CD8-positive, alpha-beta memory T cell (primary cell): ENCODE data around the gene USP46. TPM values are rescaled to one million over a fixed set of nuclear protein-coding genes. Genes with fewer than 3 reads are reported as not detected.

ENCODE experiments used
- CTCF ChIA-PET: fragments of 350-600 bp; sonication (Branson Sonifier 250); formaldehyde crosslinking; loops from one replicate; lab custom pipeline; 2021; ENCODE audit warnings: antibody characterized with exemption; lab: Charles Lee
- POLR2A ChIA-PET: fragments of 350-600 bp; sonication (Branson Sonifier 250); formaldehyde crosslinking; loops from one replicate; lab custom pipeline; 2021; ENCODE audit warnings: antibody characterized with exemption; lab: Charles Lee
- DNase-seq, 5 donors: peaks; one replicate each; pipeline versions ENCODE4 v3.0.0 to v3.0.0-alpha.2; 2020 to 2022; ENCODE audit warnings: mixed read lengths in 1 of 5
- H3K27ac ChIP-seq: one replicate; pipeline ENCODE4 v1.7.0; 2013; ENCODE audit warnings: low read depth, mild to moderate bottlenecking, low read length, moderate library complexity
- H3K27me3 ChIP-seq: 2 replicates; pipeline ENCODE4 v1.7.0; 2013; ENCODE audit warnings: low read length, mild to moderate bottlenecking; ENCODE audit not compliant: insufficient read depth, poor library complexity, severe bottlenecking
- H3K36me3 ChIP-seq: 2 replicates; pipeline ENCODE4 v1.7.0; 2013; ENCODE audit warnings: mild to moderate bottlenecking, low read length, moderate library complexity; ENCODE audit not compliant: insufficient read depth
- H3K4me1 ChIP-seq: 2 replicates; pipeline ENCODE4 v1.7.0; 2013; ENCODE audit warnings: mild to moderate bottlenecking, low read length, moderate library complexity; ENCODE audit not compliant: insufficient read depth
- H3K4me3 ChIP-seq: 2 replicates; pipeline ENCODE4 v1.7.0; 2013; ENCODE audit warnings: mild to moderate bottlenecking, low read length
- H3K9me3 ChIP-seq: 2 replicates; pipeline ENCODE4 v1.7.0; 2013; ENCODE audit warnings: mild to moderate bottlenecking, low read length
- H3K27ac Mint-ChIP-seq, 8 donors: one replicate each; pipeline ENCODE4 v1.8.0; 2020 to 2021; ENCODE audit warnings: mixed read lengths in 8 of 8, mild to moderate bottlenecking in 6 of 8, inconsistent platforms in 3 of 8, moderate library complexity in 3 of 8
- H3K27me3 Mint-ChIP-seq, 2 donors: one replicate each; pipeline ENCODE4 v1.8.0; 2020 to 2021; ENCODE audit warnings: mixed read lengths in 2 of 2, mild to moderate bottlenecking in 1 of 2, moderate library complexity in 1 of 2
- H3K36me3 Mint-ChIP-seq, 3 donors: one replicate each; pipeline ENCODE4 v1.8.0; 2020 to 2021; ENCODE audit warnings: mixed read lengths in 3 of 3, inconsistent platforms in 1 of 3, mild to moderate bottlenecking in 1 of 3
- H3K4me1 Mint-ChIP-seq, 3 donors: one replicate each; pipeline ENCODE4 v1.8.0; 2020 to 2021; ENCODE audit warnings: mixed read lengths in 3 of 3, inconsistent platforms in 1 of 3, mild to moderate bottlenecking in 1 of 3
- H3K4me3 Mint-ChIP-seq, 7 donors: one replicate each; pipeline ENCODE4 v1.8.0; 2020 to 2021; ENCODE audit warnings: mixed read lengths in 7 of 7, mild to moderate bottlenecking in 6 of 7, moderate library complexity in 4 of 7, inconsistent platforms in 2 of 7
- H3K9me3 Mint-ChIP-seq, 5 donors: one replicate each; pipeline ENCODE4 v1.8.0; 2020 to 2022; ENCODE audit warnings: mixed read lengths in 5 of 5, mild to moderate bottlenecking in 3 of 5, moderate library complexity in 2 of 5, inconsistent platforms in 1 of 5
- polyA plus RNA-seq: library from polyadenylated mRNA; unstranded; fragments of 300-500 nt; fragmentation: Illumina TruSeq; gene quantifications from one replicate; pipeline ENCODE4 v1.2.3, GENCODE V29; 2021
- total RNA-seq, 2 experiments: library from RNA; stranded (reverse); gene quantifications; one replicate each; pipeline ENCODE4 v1.2.3, GENCODE V29; 2021

USP46 gene
- total and polyA plus RNA-seq, 3 experiments from 2014 or later = 5.8 to 16.9 (median 15.6) TPM

DNA sequence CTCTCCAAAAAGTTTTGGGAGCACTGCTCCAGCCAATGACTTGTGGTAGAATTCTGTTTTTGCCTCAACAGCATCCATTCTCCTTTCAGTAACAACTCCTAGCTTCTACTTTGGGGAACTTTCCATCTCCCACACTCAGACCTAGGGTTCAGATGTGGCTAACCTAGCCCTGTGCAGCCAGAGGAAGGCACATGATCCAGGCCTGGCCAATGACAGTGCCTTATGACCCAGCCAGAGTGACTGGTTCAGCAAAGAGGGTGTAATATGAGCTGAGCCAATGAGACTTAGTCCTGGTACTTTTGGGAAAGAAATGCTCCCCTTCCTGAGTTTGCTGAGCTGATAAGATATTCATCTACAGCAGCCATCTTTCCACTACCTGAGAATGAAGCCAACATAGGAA, 5.4 kb upstream of the USP46 start:
- Histone ChIP-seq H3K36me3 (no peaks in the 10 kb centered on the region), H3K27ac (no peak overlapping the region), H3K9me3 (no peaks in the 10 kb centered on the region), H3K4me1 (peaks cover 9% of the 10 kb centered on the region), H3K27me3 (peaks cover 6% of the 10 kb centered on the region), H3K4me3 (no peak overlapping the region)
- Mint-ChIP-seq H3K27ac (peak overlapping the region in 1 of 8 donors; percentile 44), H3K4me3 (no peak overlapping the region), H3K27me3 (peaks cover 10 to 13% of the 10 kb centered on the region in 2 donors), H3K36me3 (peaks cover 0 to 5% (median 2%) of the 10 kb centered on the region in 3 donors), H3K4me1 (peaks cover 9 to 20% (median 11%) of the 10 kb centered on the region in 3 donors), H3K9me3 (no peaks in the 10 kb centered on the region)
- DNase-seq = no peak
- ChIA-PET POLR2A (no interaction called here), CTCF (interaction anchor here (1.0 to 2.0 kb wide), 4 partner anchors 115 to 288 kb away, joined by 4 to 9 read pairs (median 4); no protein-coding TSS in a partner anchor)

DNA sequence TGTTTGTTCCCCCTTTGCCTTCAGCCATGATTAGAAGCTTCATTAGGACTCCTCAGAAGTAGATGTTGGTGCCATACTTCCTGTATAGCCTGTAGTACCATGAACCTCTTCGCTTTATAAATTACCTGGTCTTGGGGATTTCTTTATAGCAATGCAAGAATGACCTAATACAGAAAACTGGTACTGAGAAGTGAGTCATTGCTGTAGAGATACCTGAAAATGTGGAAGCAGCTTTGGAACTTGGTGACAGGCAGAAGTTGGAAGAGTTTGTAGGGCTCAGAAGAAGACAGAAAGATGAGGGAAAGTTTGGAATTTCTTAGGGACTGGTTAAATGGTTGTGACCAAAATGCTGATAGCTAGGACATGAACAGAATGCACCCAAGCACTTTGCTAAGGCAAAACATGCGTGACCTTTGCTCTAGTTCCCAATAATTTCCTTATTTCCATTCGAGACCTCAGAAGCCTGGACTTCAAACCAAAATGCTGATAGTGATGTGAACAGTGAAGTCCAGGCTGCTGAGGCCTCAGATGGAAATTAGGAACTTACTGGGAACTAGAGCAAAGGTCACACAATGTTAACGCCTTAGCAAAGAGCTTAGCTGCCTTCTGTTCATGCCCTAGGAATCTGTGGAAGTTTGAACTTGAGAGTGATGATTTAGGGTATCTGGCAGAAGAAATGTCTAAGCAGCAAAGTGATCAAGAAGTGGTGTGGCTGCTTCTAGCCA, 3.0 kb upstream of the USP46 start:
- DNase-seq = no peak
- ChIA-PET POLR2A (interaction anchor here (1.0 kb wide), 1 partner anchor 50 kb away, joined by 3 read pairs; no protein-coding TSS in a partner anchor), CTCF (interaction anchor here (1.3 to 1.4 kb wide), 2 partner anchors 10 to 50 kb away, joined by 3 to 4 read pairs; no protein-coding TSS in a partner anchor)
- H3K36me3 Mint-ChIP-seq = peaks cover 0 to 6% (median 4%) of the 10 kb centered on the region in 3 donors
- no peak overlapping the region for H3K27ac ChIP-seq
- no peaks in the 10 kb centered on the region for H3K9me3 Mint-ChIP-seq
- H3K27me3 Mint-ChIP-seq = peaks cover 0 to 1% of the 10 kb centered on the region in 2 donors
- H3K27ac Mint-ChIP-seq = no peak overlapping the region
- no peaks in the 10 kb centered on the region for H3K36me3 ChIP-seq
- peaks cover 19 to 35% (median 26%) of the 10 kb centered on the region in 3 donors for H3K4me1 Mint-ChIP-seq
- no peaks in the 10 kb centered on the region for H3K9me3 ChIP-seq
- no peaks in the 10 kb centered on the region for H3K27me3 ChIP-seq
- H3K4me3 Mint-ChIP-seq = peak overlapping the region in 1 of 7 donors; percentile 35
- no peak overlapping the region for H3K4me3 ChIP-seq
- peaks cover 9% of the 10 kb centered on the region for H3K4me1 ChIP-seq

DNA sequence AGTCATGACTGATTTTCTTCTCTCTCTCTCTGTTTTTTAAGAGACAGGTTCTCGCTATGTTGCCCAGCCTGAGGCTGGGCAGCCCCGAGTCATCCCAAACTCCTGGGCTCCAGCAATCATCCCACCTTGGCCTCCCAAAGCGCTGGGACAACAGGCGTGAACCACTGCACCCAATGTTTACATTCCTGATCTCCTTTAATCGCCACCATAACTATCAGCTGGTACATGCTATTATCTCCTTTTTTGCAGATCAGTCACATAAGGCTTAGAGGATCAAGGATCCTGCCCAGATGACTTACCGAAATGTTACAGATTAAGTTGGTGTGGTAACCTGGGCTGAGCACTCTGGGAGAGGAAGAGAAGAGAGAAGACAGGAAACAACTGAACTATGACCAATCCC, 1.5 kb upstream of the USP46 start:
- POLR2A ChIA-PET = interaction anchor here (0.9 kb wide), 1 partner anchor 62 kb away, joined by 4 read pairs; no protein-coding TSS in a partner anchor
- Histone ChIP-seq H3K4me1 (peaks cover 9% of the 10 kb centered on the region), H3K27ac (no peak overlapping the region), H3K36me3 (no peaks in the 10 kb centered on the region), H3K9me3 (no peaks in the 10 kb centered on the region), H3K4me3 (no peak overlapping the region), H3K27me3 (no peaks in the 10 kb centered on the region)
- no peaks in the 10 kb centered on the region for H3K27me3 Mint-ChIP-seq
- H3K27ac Mint-ChIP-seq = peak overlapping the region in 4 of 8 donors; percentile 7 to 69 (median 32)
- peak overlapping the region; percentile 57 to 94 (median 89) for H3K4me3 Mint-ChIP-seq
- CTCF ChIA-PET = interaction anchor here (3.4 kb wide), 1 partner anchor 115 kb away, joined by 12 read pairs; no protein-coding TSS in a partner anchor
- no peaks in the 10 kb centered on the region for H3K9me3 Mint-ChIP-seq
- peaks cover 26 to 47% (median 39%) of the 10 kb centered on the region in 3 donors for H3K4me1 Mint-ChIP-seq
- DNase-seq = no peak
- H3K36me3 Mint-ChIP-seq = peaks cover 0 to 6% (median 4%) of the 10 kb centered on the region in 3 donors

DNA sequence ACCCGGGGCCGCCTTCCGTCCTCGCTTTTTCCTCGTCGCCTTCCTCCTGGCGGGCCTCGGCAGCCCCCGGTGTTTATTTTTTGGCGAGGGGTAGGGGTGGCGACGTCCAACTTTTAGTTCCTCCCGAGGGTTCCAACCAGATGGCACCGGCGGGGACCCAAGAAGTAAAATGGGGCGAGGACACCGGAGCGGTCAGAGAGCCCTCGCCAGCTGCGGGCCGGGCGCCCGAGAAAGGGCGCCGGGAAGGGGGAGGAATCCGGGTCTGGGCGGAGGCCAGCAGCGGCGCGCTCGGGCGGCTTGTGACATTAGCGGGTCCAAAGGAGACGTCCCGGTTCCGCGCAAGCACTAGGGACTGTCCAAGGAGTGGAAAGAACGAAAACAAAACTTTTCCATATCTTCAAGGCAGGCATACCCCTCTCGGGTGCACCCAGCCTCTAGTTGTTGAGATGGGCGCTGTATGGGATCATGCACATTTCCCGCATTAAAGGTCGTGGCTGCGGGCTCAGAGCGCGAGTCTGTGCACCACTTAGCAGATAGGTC, 691 bp upstream of the USP46 start:
- H3K4me1 Mint-ChIP-seq = peaks cover 30 to 51% (median 46%) of the 10 kb centered on the region in 3 donors
- Histone ChIP-seq H3K4me1 (peaks cover 9% of the 10 kb centered on the region), H3K4me3 (peak overlapping the region; percentile 76), H3K9me3 (no peaks in the 10 kb centered on the region), H3K27ac (peak overlapping the region; percentile 47), H3K27me3 (no peaks in the 10 kb centered on the region), H3K36me3 (no peaks in the 10 kb centered on the region)
- POLR2A ChIA-PET = interaction anchor here (2.2 kb wide), 1 partner anchor 52 kb away, joined by 10 read pairs; no protein-coding TSS in a partner anchor
- H3K9me3 Mint-ChIP-seq = no peaks in the 10 kb centered on the region
- CTCF ChIA-PET = interaction anchor here (3.4 kb wide), 1 partner anchor 114 kb away, joined by 12 read pairs; no protein-coding TSS in a partner anchor
- no peaks in the 10 kb centered on the region for H3K27me3 Mint-ChIP-seq
- H3K27ac Mint-ChIP-seq = peak overlapping the region; percentile 37 to 94 (median 82)
- H3K4me3 Mint-ChIP-seq = peak overlapping the region; percentile 88 to 95 (median 92)
- DNase-seq = peak in 2 of 5 donors; percentile 19 to 47
- peaks cover 0 to 8% (median 4%) of the 10 kb centered on the region in 3 donors for H3K36me3 Mint-ChIP-seq

DNA sequence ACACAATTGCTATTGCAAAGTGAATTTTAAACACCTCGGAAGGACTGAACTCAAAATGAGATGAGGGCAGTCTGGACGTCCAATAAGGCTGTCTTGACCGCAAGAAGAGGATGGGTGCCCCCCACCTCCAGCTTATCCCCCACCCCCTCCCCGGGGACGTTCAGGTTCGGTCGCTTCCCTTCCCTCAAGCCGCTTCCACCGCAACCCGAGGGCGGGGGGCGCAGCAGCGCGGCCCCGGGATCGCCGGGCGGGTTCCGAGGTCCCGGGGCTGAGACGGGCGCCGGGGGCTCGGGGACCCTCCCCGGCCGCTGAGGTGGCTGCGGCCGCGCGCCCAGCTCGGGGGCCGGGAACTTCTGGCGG, 480 bp downstream of the USP46 start:
- no peak for DNase-seq

DNA sequence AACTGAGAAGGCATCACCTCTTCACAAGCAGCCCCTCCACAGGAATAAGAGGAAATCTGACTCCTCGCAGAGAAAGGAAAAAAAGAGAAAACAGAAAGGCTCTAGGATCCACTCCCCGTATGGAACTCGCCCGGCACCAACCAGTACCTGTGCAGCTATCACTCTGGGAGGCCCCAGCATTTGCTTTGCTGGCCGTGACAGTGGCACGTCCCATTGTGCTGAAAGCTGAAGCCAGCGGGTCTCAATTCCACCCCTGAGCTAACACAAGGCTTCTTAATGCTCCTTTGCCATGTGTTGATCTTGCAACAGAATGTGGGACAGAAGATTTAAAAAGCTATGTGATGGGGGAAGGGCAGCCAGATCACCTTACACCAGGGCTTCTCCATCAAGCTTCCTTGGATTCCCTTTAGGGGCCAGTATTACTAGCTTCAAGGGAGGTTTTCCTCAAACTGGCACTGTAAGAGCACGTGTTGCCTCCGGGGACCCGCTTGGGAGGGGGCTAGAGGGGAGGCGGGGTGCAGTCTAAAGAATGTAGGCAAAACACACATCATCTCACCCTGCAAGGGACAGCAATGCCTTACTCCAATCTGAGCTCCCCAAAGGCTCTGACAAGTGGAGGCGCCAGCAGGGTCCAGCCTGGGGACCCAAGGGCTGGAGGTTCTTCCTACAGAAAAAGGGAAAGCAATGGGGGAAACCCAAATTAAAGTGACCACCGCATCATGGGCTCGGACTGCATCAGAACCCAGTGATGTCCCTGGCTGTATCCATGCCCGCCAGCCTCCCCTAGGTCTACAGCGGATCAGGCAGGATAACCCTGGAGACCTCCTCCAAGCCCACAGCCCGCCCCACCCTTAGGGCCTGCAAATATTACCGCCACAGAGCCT, 1.2 kb downstream of the USP46 start:
- Mint-ChIP-seq H3K4me1 (peaks cover 31 to 54% (median 50%) of the 10 kb centered on the region in 3 donors), H3K36me3 (peaks cover 1 to 11% (median 4%) of the 10 kb centered on the region in 3 donors), H3K4me3 (peak overlapping the region; percentile 72 to 87 (median 82)), H3K27me3 (no peaks in the 10 kb centered on the region), H3K27ac (peak overlapping the region; percentile 6 to 91 (median 77)), H3K9me3 (peaks cover 0 to 4% (median 2%) of the 10 kb centered on the region in 5 donors)
- peaks cover 9% of the 10 kb centered on the region for H3K4me1 ChIP-seq
- no peaks in the 10 kb centered on the region for H3K27me3 ChIP-seq
- no peak overlapping the region for H3K27ac ChIP-seq
- no peaks in the 10 kb centered on the region for H3K36me3 ChIP-seq
- ChIA-PET POLR2A (interaction anchor here (1.1 to 2.2 kb wide), 3 partner anchors 10 to 54 kb away, joined by 4 to 10 read pairs (median 5); no protein-coding TSS in a partner anchor), CTCF (interaction anchor here (1.1 to 3.4 kb wide), 3 partner anchors 68 to 326 kb away, joined by 3 to 12 read pairs (median 3); no protein-coding TSS in a partner anchor)
- no peak overlapping the region for H3K4me3 ChIP-seq
- H3K9me3 ChIP-seq = no peaks in the 10 kb centered on the region
- no peak for DNase-seq

More for the DNA sequence above, 480 bp downstream of the USP46 start:
- Histone ChIP-seq H3K36me3 (no peaks in the 10 kb centered on the region), H3K9me3 (no peaks in the 10 kb centered on the region), H3K27me3 (no peaks in the 10 kb centered on the region), H3K4me3 (peak overlapping the region; percentile 39), H3K4me1 (peaks cover 9% of the 10 kb centered on the region), H3K27ac (no peak overlapping the region)
- Mint-ChIP-seq H3K4me3 (peak overlapping the region; percentile 72 to 94 (median 82)), H3K27ac (peak overlapping the region in 6 of 8 donors; percentile 2 to 81 (median 60)), H3K9me3 (peaks cover 0 to 2% (median 0%) of the 10 kb centered on the region in 5 donors), H3K4me1 (peaks cover 30 to 53% (median 49%) of the 10 kb centered on the region in 3 donors), H3K27me3 (no peaks in the 10 kb centered on the region), H3K36me3 (peaks cover 0 to 9% (median 4%) of the 10 kb centered on the region in 3 donors)
- POLR2A ChIA-PET = interaction anchor here (1.1 to 2.2 kb wide), 3 partner anchors 10 to 53 kb away, joined by 4 to 10 read pairs (median 5); no protein-coding TSS in a partner anchor
- CTCF ChIA-PET = interaction anchor here (1.1 to 3.4 kb wide), 2 partner anchors 69 to 113 kb away, joined by 3 to 12 read pairs; no protein-coding TSS in a partner anchor

DNA sequence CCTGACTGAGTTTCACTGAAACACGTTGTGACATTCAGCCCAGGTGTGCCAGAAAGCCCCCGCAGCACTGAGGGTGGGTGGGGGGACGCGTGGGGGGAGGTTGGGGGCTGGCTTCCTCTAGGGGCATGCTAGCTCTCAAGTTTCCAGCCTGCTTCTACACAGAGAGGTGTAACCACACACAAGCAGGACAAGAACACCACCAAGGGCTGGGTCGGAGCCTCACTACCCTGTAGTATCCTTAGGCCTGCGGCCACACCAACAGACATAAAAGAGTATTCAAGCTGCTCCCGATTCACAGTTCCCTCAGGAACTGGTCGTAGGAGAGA, 1.8 kb downstream of the USP46 start:
- Histone ChIP-seq H3K4me1 (peaks cover 9% of the 10 kb centered on the region), H3K27me3 (no peaks in the 10 kb centered on the region), H3K36me3 (no peaks in the 10 kb centered on the region), H3K27ac (no peak overlapping the region), H3K9me3 (no peaks in the 10 kb centered on the region), H3K4me3 (no peak overlapping the region)
- peaks cover 2 to 4% (median 4%) of the 10 kb centered on the region in 5 donors for H3K9me3 Mint-ChIP-seq
- peaks cover 4 to 11% (median 4%) of the 10 kb centered on the region in 3 donors for H3K36me3 Mint-ChIP-seq
- no peak for DNase-seq
- POLR2A ChIA-PET = interaction anchor here (1.1 to 1.3 kb wide), 2 partner anchors 9 to 18 kb away, joined by 4 to 5 read pairs; no protein-coding TSS in a partner anchor
- peaks cover 33 to 60% (median 53%) of the 10 kb centered on the region in 3 donors for H3K4me1 Mint-ChIP-seq
- H3K4me3 Mint-ChIP-seq = peak overlapping the region; percentile 72 to 87 (median 82)
- CTCF ChIA-PET = interaction anchor here (1.3 kb wide), 1 partner anchor 326 kb away, joined by 3 read pairs; no protein-coding TSS in a partner anchor
- peak overlapping the region in 6 of 8 donors; percentile 6 to 91 (median 77) for H3K27ac Mint-ChIP-seq
- H3K27me3 Mint-ChIP-seq = no peaks in the 10 kb centered on the region
